ENCODE measurements around the gene CYP4A22.
"Not testable (repeated sequence)": the region's sequence is repeated elsewhere in the genome, so short reads cannot be mapped to it uniquely, and the experiment has no call there.

Gene CYP4A22

DNA sequence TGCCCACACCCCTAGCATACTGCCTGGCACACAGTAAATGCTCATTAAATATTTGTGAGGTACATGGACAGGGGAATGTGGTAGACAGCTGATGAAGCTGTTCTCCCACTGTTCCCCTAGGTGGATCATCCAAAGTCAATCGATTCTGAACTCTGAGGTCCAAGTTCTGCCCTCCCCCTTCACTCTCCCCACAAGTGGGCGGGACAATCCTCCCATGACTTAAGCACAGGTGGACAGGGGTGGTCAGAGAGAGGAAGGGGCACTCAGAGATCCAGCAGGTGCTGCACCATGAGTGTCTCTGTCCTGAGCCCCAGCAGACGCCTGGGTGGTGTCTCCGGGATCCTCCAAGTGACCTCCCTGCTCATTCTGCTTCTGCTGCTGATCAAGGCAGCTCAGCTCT, at the start of gene CYP4A22:
Gene CYP4A22, plus strand, starts transcription at position 244 of the 400 bp plus-strand sequence. Its CDS starts 45 bp downstream, at position 289.
- DNase-seq (ENCODE audit: extremely low spot score) = no peak
- CTCF ChIA-PET = no interaction called here
- TF ChIP-seq FOXM1 (IDR thresholded peaks at IDR 0.05; ENCODE audit: borderline replicate concordance) = no peak
- no peak for TF ChIP-seq FOXA1 (IDR thresholded peaks at IDR 0.05)
- no peak for TF ChIP-seq SUZ12 (IDR thresholded peaks at IDR 0.05)
- no peak for TF ChIP-seq ARNT (IDR thresholded peaks at IDR 0.05)
- no peak for TF ChIP-seq ZNF384 (IDR thresholded peaks at IDR 0.05)
- no peak for TF ChIP-seq CTBP1 (IDR thresholded peaks at IDR 0.05; ENCODE audit: borderline replicate concordance)
- no peak for TF ChIP-seq LEF1 (IDR thresholded peaks at IDR 0.05; ENCODE audit: borderline replicate concordance)
- no peak for TF ChIP-seq TARDBP (IDR thresholded peaks at IDR 0.05)
- TF ChIP-seq PKNOX1 (IDR thresholded peaks at IDR 0.05) = no peak
- no peak for TF ChIP-seq L3MBTL2 (conservative IDR thresholded peaks at IDR 0.05)
- TF ChIP-seq NFRKB (IDR thresholded peaks at IDR 0.05) = no peak
- no peak for TF ChIP-seq HDGF (IDR thresholded peaks at IDR 0.05; ENCODE audit: borderline replicate concordance)
- TF ChIP-seq SP1 (IDR thresholded peaks at IDR 0.05) = no peak
- TF ChIP-seq FOXK2 (IDR thresholded peaks at IDR 0.05) = no peak
- POLR2A ChIA-PET = no interaction called here

GRCh38 chr1:47089356-47089755, 47.9 kb upstream of the CYP4A22 start:
- DNase-seq (ENCODE audit: extremely low spot score); CTCF ChIA-PET; POLR2A ChIA-PET: not testable (repeated sequence)

- POLR2A ChIA-PET; DNase-seq (ENCODE audit: extremely low spot score); CTCF ChIA-PET: not testable (repeated sequence)
- 0 out of 2 replicates have a peak, but pooled peaks have one; percentile 44 for TF ChIP-seq NFRKB (IDR thresholded peaks at IDR 0.05)
Measured at GRCh38 chr1:47091476-47091875, 45.8 kb upstream of the CYP4A22 start.

DNA sequence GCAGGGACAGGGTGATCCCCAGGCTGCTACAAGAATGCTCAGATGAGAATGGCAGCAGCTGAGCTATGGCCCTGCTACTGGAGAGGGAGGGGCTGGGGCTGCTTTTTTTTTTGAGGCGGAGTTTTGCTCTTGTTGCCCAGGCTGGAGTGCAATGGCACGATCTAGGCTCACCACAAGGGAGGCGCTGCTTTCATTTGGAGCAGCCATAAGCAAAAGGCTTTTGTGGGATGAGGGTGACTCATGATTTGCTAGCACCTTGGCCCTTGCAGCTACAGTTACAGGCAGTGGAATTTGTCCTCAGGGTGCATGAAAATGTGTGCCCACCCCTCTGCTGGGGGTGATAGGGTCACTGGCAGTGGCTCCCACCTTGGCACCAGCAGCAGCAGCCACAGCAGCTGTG, 32.4 kb upstream of the CYP4A22 start:
- no peak for DNase-seq (ENCODE audit: extremely low spot score)
- TF ChIP-seq ARNT (IDR thresholded peaks at IDR 0.05) = no peak
- no peak for TF ChIP-seq CTBP1 (IDR thresholded peaks at IDR 0.05; ENCODE audit: borderline replicate concordance)
- no peak for TF ChIP-seq TARDBP (IDR thresholded peaks at IDR 0.05)
- no peak for TF ChIP-seq FOXK2 (IDR thresholded peaks at IDR 0.05)
- no peak for TF ChIP-seq LEF1 (IDR thresholded peaks at IDR 0.05; ENCODE audit: borderline replicate concordance)
- TF ChIP-seq BHLHE40 (IDR thresholded peaks at IDR 0.05; ENCODE audit: borderline replicate concordance) = no peak
- TF ChIP-seq ZNF384 (IDR thresholded peaks at IDR 0.05) = no peak
- TF ChIP-seq FOXA1 (IDR thresholded peaks at IDR 0.05) = no peak
- no peak for TF ChIP-seq ELF4 (IDR thresholded peaks at IDR 0.05)
- TF ChIP-seq HDGF (IDR thresholded peaks at IDR 0.05; ENCODE audit: borderline replicate concordance) = no peak
- no peak for TF ChIP-seq SP1 (IDR thresholded peaks at IDR 0.05)
- TF ChIP-seq L3MBTL2 (conservative IDR thresholded peaks at IDR 0.05) = no peak
- TF ChIP-seq SUZ12 (IDR thresholded peaks at IDR 0.05) = no peak
- no peak for TF ChIP-seq FOXM1 (IDR thresholded peaks at IDR 0.05; ENCODE audit: borderline replicate concordance)
- TF ChIP-seq PKNOX1 (IDR thresholded peaks at IDR 0.05) = no peak
- TF ChIP-seq NFRKB (IDR thresholded peaks at IDR 0.05) = no peak
- ChIA-PET POLR2A (no interaction called here), CTCF (no interaction called here)

DNA sequence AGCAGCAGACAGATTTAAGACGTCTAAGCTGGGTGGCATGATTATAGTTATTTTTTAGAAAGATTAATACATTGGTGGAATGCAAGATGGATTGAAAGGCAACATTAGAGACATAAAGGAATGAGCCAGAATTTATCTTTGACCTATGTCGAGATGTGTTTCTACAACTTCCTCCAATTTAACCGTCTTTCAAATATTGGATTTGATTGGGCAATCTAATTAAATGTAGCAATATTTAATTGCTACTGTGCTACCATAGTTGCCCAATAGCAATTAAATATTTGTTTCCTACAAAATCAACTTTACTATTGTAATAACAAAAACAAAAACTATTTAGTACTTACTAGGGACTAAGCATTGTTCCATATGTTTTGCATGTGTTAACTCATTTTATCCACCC, 30.4 kb upstream of the CYP4A22 start:
- CTCF ChIA-PET = no interaction called here
- no peak for TF ChIP-seq BHLHE40 (IDR thresholded peaks at IDR 0.05; ENCODE audit: borderline replicate concordance)
- TF ChIP-seq NFRKB (IDR thresholded peaks at IDR 0.05) = no peak
- TF ChIP-seq PKNOX1 (IDR thresholded peaks at IDR 0.05) = no peak
- no peak for TF ChIP-seq ZNF384 (IDR thresholded peaks at IDR 0.05)
- TF ChIP-seq L3MBTL2 (conservative IDR thresholded peaks at IDR 0.05) = no peak
- TF ChIP-seq LEF1 (IDR thresholded peaks at IDR 0.05; ENCODE audit: borderline replicate concordance) = no peak
- TF ChIP-seq HDGF (IDR thresholded peaks at IDR 0.05; ENCODE audit: borderline replicate concordance) = no peak
- TF ChIP-seq SP1 (IDR thresholded peaks at IDR 0.05) = no peak
- TF ChIP-seq SUZ12 (IDR thresholded peaks at IDR 0.05) = no peak
- TF ChIP-seq FOXK2 (IDR thresholded peaks at IDR 0.05) = no peak
- DNase-seq (ENCODE audit: extremely low spot score) = no peak
- POLR2A ChIA-PET = no interaction called here

DNA sequence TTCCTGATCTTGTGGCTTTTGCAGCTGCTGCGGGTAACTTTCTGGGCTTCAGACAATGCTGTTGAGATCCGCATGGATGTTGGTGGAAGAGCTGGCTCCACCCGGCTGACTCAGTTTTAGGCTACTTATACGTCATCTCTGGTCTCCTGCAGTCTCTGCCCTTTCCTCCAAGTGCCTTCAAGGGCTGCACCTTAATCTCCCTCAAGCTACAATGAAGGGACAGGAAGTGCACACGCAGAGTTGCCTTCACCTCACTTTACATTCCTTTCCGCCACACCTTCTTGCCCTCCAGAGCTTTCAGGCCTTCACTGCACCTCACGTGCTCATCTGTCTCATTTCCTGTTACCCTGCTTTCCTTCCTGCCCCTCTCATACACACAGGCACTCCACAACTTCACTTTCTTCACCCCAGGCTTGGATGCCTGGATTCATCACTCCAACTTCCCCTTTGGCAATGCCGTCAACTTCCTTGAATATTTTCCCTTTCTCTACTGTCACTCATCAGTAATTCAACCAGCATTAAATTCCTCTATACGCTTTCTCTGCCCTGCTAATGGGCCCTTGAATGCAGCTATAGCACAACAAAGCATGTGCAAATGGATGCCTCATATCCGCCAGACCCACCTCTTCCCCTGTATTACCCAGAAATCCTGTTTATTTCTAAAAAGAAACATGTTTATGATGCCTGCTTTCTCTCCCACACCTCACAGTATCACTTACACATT, 29.2 kb upstream of the CYP4A22 start:
- POLR2A ChIA-PET; CTCF ChIA-PET; DNase-seq (ENCODE audit: extremely low spot score): not testable (repeated sequence)

- CTCF ChIA-PET; DNase-seq (ENCODE audit: extremely low spot score); POLR2A ChIA-PET: not testable (repeated sequence)
Measured at GRCh38 chr1:47109482-47109881, 27.8 kb upstream of the CYP4A22 start.

Data from HEK293T (cell line).